H1 (cell line): Measurements from ENCODE around the gene PPP1R7. TPM values are rescaled to one million over a fixed set of nuclear protein-coding genes. Genes with fewer than 3 reads are reported as not detected.

Experiments
- EGR1 ChIP-seq: IDR thresholded peaks from 2 replicates; pipeline ENCODE4 v1.6.1; 2011; ENCODE audit warnings: low read depth, low read length, borderline replicate concordance
- POLR2A ChIP-seq, 2 experiments: IDR thresholded peaks; 1 replicate in 1 of 2; 2 replicates in 1 of 2; pipeline ENCODE4 v1.6.1; 2011; ENCODE audit warnings: low read depth in 2 of 2, low read length in 2 of 2, mild to moderate bottlenecking in 2 of 2; ENCODE audit errors: control extremely low read depth in 1 of 2
- RXRA ChIP-seq: IDR thresholded peaks from 2 replicates; pipeline ENCODE4 v1.6.1; 2011; ENCODE audit warnings: low read depth, mild to moderate bottlenecking, low read length, moderate library complexity; ENCODE audit not compliant: insufficient read depth
- SP2 ChIP-seq: IDR thresholded peaks from 2 replicates; pipeline ENCODE4 v1.6.1; 2012; ENCODE audit warnings: mild to moderate bottlenecking, low read length, inconsistent platforms
- polyA plus RNA-seq, 7 experiments: library from polyadenylated mRNA; depleted of rRNA in 3 of 7; stranded (reverse) in 5 of 7; unstranded in 2 of 7; fragments of >200 nt in 5 of 7; fragments of 200-250 nt in 2 of 7; gene quantifications; 1 replicate in 5 of 7; 2 replicates in 1 of 7; 4 replicates in 1 of 7; pipeline versions ENCODE4 v1.2.1 to v1.2.3, GENCODE V29; 2011 to 2013; ENCODE audit warnings: missing spikeins in 2 of 7, mixed read lengths in 2 of 7
- total RNA-seq: library from RNA; stranded (reverse); fragmentation: NEBNext Ultra II Directional; extraction: Animal tissue kit (Norgen Biotek cat#: 25700); gene quantifications from 2 replicates; pipeline ENCODE4 v1.2.1, GENCODE V29; 2021
- TF ChIP-seq, protein P1 (sequence below): fragments of 300-600 bp; sonication (generic); IDR thresholded peaks from 2 replicates; pipeline ENCODE4 v1.7.1; 2012; ENCODE audit warnings: low read length, moderate library complexity, mild to moderate bottlenecking, inconsistent platforms; ENCODE audit not compliant: insufficient replicate concordance

Gene PPP1R7
- total and polyA plus RNA-seq, 2 of the 8 experiments (the other 6 are each of a cell fraction or from before 2014, with no cell fraction given) = 22.2 to 64.0 TPM

DNA sequence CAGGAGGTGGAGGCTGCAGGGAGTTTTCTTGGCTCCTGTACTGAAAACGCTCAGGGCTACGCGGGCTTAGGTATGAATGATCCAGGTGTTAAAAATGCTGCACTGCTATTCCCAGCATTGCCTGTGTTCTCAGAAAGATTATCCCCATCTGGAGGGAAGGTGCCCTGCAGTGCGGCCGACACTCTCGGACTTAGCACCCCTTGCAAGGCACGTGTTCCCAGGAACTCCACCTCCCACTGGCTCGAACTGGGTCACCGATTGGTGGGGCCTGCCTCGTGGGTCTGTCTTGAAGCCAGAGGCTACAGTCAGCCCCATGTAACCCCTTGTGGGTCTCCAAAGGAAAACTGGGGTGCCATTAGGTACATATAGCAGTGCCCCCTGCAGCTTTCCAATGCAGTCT lies 63.9 kb downstream of the PPP1R7 start (continued):
- TF ChIP-seq, protein P1, sequence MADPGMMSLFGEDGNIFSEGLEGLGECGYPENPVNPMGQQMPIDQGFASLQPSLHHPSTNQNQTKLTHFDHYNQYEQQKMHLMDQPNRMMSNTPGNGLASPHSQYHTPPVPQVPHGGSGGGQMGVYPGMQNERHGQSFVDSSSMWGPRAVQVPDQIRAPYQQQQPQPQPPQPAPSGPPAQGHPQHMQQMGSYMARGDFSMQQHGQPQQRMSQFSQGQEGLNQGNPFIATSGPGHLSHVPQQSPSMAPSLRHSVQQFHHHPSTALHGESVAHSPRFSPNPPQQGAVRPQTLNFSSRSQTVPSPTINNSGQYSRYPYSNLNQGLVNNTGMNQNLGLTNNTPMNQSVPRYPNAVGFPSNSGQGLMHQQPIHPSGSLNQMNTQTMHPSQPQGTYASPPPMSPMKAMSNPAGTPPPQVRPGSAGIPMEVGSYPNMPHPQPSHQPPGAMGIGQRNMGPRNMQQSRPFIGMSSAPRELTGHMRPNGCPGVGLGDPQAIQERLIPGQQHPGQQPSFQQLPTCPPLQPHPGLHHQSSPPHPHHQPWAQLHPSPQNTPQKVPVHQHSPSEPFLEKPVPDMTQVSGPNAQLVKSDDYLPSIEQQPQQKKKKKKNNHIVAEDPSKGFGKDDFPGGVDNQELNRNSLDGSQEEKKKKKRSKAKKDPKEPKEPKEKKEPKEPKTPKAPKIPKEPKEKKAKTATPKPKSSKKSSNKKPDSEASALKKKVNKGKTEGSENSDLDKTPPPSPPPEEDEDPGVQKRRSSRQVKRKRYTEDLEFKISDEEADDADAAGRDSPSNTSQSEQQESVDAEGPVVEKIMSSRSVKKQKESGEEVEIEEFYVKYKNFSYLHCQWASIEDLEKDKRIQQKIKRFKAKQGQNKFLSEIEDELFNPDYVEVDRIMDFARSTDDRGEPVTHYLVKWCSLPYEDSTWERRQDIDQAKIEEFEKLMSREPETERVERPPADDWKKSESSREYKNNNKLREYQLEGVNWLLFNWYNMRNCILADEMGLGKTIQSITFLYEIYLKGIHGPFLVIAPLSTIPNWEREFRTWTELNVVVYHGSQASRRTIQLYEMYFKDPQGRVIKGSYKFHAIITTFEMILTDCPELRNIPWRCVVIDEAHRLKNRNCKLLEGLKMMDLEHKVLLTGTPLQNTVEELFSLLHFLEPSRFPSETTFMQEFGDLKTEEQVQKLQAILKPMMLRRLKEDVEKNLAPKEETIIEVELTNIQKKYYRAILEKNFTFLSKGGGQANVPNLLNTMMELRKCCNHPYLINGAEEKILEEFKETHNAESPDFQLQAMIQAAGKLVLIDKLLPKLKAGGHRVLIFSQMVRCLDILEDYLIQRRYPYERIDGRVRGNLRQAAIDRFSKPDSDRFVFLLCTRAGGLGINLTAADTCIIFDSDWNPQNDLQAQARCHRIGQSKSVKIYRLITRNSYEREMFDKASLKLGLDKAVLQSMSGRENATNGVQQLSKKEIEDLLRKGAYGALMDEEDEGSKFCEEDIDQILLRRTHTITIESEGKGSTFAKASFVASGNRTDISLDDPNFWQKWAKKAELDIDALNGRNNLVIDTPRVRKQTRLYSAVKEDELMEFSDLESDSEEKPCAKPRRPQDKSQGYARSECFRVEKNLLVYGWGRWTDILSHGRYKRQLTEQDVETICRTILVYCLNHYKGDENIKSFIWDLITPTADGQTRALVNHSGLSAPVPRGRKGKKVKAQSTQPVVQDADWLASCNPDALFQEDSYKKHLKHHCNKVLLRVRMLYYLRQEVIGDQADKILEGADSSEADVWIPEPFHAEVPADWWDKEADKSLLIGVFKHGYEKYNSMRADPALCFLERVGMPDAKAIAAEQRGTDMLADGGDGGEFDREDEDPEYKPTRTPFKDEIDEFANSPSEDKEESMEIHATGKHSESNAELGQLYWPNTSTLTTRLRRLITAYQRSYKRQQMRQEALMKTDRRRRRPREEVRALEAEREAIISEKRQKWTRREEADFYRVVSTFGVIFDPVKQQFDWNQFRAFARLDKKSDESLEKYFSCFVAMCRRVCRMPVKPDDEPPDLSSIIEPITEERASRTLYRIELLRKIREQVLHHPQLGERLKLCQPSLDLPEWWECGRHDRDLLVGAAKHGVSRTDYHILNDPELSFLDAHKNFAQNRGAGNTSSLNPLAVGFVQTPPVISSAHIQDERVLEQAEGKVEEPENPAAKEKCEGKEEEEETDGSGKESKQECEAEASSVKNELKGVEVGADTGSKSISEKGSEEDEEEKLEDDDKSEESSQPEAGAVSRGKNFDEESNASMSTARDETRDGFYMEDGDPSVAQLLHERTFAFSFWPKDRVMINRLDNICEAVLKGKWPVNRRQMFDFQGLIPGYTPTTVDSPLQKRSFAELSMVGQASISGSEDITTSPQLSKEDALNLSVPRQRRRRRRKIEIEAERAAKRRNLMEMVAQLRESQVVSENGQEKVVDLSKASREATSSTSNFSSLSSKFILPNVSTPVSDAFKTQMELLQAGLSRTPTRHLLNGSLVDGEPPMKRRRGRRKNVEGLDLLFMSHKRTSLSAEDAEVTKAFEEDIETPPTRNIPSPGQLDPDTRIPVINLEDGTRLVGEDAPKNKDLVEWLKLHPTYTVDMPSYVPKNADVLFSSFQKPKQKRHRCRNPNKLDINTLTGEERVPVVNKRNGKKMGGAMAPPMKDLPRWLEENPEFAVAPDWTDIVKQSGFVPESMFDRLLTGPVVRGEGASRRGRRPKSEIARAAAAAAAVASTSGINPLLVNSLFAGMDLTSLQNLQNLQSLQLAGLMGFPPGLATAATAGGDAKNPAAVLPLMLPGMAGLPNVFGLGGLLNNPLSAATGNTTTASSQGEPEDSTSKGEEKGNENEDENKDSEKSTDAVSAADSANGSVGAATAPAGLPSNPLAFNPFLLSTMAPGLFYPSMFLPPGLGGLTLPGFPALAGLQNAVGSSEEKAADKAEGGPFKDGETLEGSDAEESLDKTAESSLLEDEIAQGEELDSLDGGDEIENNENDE = no peak
- TF ChIP-seq POLR2A (IDR thresholded peaks at IDR 0.05; ENCODE audit: control extremely low read depth in 1 of 2, low read depth in 2 of 2, low read length in 2 of 2) (no peak), EGR1 (no peak), RXRA (no peak), SP2 (no peak)
